Osteoblast (primary cell): Measurements from ENCODE around the gene ATXN1L. TPM values are rescaled to one million over a fixed set of nuclear protein-coding genes. Genes with fewer than 3 reads are reported as not detected.

Experiments
- DNase-seq: peaks from one replicate; pipeline ENCODE4 v3.0.0; 2011; ENCODE audit warnings: low spot score, mixed read lengths; ENCODE audit not compliant: insufficient read length; ENCODE audit errors: missing footprints
- H2AFZ ChIP-seq: 2 replicates; pipeline ENCODE4 v1.6.0; 2011; ENCODE audit warnings: mild to moderate bottlenecking, low read length
- H3K27ac ChIP-seq: 2 replicates; pipeline ENCODE4 v1.5.1; 2011; ENCODE audit warnings: mild to moderate bottlenecking, low read depth, low read length, moderate library complexity
- H3K27me3 ChIP-seq: 2 replicates; pipeline ENCODE4 v1.6.0; 2012; ENCODE audit warnings: mild to moderate bottlenecking, control low read depth, inconsistent platforms, low read length, moderate library complexity; ENCODE audit not compliant: insufficient read depth
- H3K36me3 ChIP-seq: 2 replicates; pipeline ENCODE4 v1.5.1; 2011; ENCODE audit warnings: mild to moderate bottlenecking, low read length, control low read depth, moderate library complexity; ENCODE audit not compliant: insufficient read depth
- H3K4me1 ChIP-seq: 2 replicates; pipeline ENCODE4 v1.5.1; 2011; ENCODE audit warnings: mild to moderate bottlenecking, low read length, control low read depth, moderate library complexity; ENCODE audit not compliant: insufficient read depth
- H3K4me2 ChIP-seq: 2 replicates; pipeline ENCODE4 v1.6.0; 2011; ENCODE audit warnings: mild to moderate bottlenecking, low read length; ENCODE audit not compliant: insufficient read depth
- H3K4me3 ChIP-seq: fragments of 200-600 bp; sonication (generic); 3 replicates; pipeline ENCODE4 v1.5.1; 2012; ENCODE audit warnings: mild to moderate bottlenecking, low read length, inconsistent platforms; ENCODE audit not compliant: insufficient read depth
- H3K79me2 ChIP-seq: 2 replicates; pipeline ENCODE4 v1.6.0; 2012; ENCODE audit warnings: mild to moderate bottlenecking, low read length, control low read depth, inconsistent platforms; ENCODE audit not compliant: insufficient read depth
- H3K9me3 ChIP-seq: 2 replicates; pipeline ENCODE4 v1.5.1; 2011; ENCODE audit warnings: low read depth, low read length, control low read depth
- H4K20me1 ChIP-seq: 2 replicates; pipeline ENCODE4 v1.6.0; 2012; ENCODE audit warnings: mild to moderate bottlenecking, low read length, control low read depth; ENCODE audit not compliant: insufficient read depth
- total RNA-seq: library from RNA; depleted of rRNA; stranded (reverse); fragments of >200 nt; gene quantifications from 2 replicates; pipeline ENCODE4 v1.2.3, GENCODE V29; 2012
- TF ChIP-seq, protein P1 (sequence below): IDR thresholded peaks from 2 replicates; pipeline ENCODE4 v1.5.1; 2011; ENCODE audit warnings: mild to moderate bottlenecking, low read depth, low read length, moderate library complexity; ENCODE audit errors: extremely low read depth

Gene ATXN1L
- total RNA-seq, 1 donor = 15.9 TPM

DNA sequence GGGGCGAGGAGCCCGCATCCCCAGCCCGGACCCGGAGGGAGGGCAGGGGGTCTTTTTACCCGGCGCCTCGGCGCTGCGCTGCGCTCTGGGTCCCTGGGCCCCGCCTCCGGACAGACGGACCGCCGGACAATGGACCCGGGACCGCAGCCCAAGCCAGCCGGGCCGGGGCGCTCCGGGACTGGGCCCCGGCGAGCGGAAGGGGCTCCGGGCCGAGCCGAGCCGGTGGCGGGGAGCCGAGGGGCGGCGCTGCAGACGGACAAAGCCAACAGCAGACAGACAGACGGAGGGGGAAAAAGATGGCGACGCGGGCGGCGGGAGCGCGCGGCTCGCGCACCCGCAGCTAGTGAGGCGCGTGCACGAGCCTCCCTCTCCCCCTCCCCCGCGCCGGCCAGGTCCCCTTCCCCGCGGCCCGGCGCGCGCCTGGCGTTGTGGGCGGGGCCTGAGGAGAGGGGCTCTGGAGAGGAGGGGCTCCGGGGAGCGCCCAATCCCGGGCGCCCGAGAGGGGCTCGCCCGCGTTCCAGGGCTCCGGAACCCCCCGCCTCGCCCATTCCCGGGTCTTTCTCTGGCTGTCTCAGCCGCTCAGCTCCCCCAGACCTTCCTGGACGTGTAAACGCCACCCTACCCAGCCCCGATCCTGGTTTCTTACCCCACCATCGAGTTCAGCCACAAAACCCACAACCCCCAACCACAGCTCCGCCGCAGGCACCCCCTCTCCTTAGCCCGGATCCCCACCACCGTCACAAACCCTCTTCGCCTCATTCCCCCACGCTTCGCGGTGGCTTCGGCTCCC is 38.3 kb downstream of the ATXN1L start, which contains the start of gene ZNF821:
Gene ZNF821, minus strand, starts transcription at position 334 of the 790 bp plus-strand sequence. CDS start 4,236 bp downstream, outside the sequence.
- Histone ChIP-seq H3K27ac (peak within 1 kb of the TSS; percentile 41), H3K36me3 (peaks cover 14% of the 10 kb centered on the region), H3K4me2 (peak within 1 kb of the TSS; percentile 90), H4K20me1 (no peaks in the 10 kb centered on the region), H3K79me2 (no peaks in the 10 kb centered on the region), H2AFZ (peak within 1 kb of the TSS; percentile 99), H3K4me3 (peak within 1 kb of the TSS; percentile 88), H3K27me3 (no peaks in the 10 kb centered on the region), H3K9me3 (no peaks in the 10 kb centered on the region), H3K4me1 (peaks cover 13% of the 10 kb centered on the region)
- peak; percentile 98 for DNase-seq
- TF ChIP-seq, protein P1, sequence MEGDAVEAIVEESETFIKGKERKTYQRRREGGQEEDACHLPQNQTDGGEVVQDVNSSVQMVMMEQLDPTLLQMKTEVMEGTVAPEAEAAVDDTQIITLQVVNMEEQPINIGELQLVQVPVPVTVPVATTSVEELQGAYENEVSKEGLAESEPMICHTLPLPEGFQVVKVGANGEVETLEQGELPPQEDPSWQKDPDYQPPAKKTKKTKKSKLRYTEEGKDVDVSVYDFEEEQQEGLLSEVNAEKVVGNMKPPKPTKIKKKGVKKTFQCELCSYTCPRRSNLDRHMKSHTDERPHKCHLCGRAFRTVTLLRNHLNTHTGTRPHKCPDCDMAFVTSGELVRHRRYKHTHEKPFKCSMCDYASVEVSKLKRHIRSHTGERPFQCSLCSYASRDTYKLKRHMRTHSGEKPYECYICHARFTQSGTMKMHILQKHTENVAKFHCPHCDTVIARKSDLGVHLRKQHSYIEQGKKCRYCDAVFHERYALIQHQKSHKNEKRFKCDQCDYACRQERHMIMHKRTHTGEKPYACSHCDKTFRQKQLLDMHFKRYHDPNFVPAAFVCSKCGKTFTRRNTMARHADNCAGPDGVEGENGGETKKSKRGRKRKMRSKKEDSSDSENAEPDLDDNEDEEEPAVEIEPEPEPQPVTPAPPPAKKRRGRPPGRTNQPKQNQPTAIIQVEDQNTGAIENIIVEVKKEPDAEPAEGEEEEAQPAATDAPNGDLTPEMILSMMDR = no peak

DNA sequence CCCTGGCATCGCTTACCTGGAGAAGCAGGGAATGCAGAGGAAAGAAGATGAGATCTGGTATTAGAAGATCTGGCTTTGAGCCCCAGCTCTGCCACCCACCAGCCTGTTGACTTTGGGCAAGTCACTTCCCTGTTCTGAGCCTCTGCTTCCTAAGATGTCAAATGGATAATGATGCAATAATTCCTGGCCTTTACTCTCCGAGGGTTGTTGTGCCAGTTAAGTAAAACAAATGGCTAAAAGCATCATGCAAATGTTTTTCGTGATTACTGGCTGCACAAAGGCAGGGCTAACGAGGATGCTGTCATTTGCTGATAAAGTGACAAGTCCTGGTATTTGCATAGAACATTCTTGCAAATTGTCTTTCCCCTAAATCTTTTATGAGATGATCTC is 39.5 kb downstream of the ATXN1L start:
- Histone ChIP-seq H3K36me3 (peaks cover 4% of the 10 kb centered on the region), H3K4me2 (no peak overlapping the region), H3K4me3 (no peak overlapping the region), H3K9me3 (no peaks in the 10 kb centered on the region), H3K4me1 (peaks cover 13% of the 10 kb centered on the region), H3K27me3 (no peaks in the 10 kb centered on the region), H4K20me1 (no peaks in the 10 kb centered on the region), H3K27ac (no peak overlapping the region), H3K79me2 (no peaks in the 10 kb centered on the region), H2AFZ (peak overlapping the region; percentile 34)
- TF ChIP-seq, protein P1 = no peak
- DNase-seq = no peak

DNA sequence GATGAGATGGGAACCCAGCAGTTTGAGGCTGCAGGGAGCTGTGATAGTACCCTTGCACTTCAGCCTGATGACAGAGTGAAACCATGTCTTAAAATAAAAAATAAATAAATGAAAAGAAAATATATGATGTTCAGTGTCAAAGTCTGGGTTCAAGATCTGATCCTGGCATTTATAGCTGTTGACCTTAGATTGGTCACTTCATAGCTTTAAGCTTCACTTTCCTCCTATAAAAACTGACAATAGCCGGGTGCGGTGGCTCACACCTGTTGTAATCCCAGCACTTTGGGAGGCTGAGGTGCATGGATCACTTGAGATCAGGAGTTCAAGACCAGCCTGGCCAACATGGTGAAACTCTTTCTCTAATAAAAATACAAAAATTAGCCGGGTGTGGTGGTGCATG is 43.4 kb downstream of the ATXN1L start:
- Histone ChIP-seq H3K4me3 (no peak overlapping the region), H3K36me3 (no peaks in the 10 kb centered on the region), H3K4me2 (no peak overlapping the region), H3K79me2 (no peaks in the 10 kb centered on the region), H3K4me1 (peaks cover 7% of the 10 kb centered on the region), H3K27ac (no peak overlapping the region), H3K27me3 (no peaks in the 10 kb centered on the region), H2AFZ (no peak overlapping the region), H3K9me3 (no peaks in the 10 kb centered on the region), H4K20me1 (no peaks in the 10 kb centered on the region)
- no peak for DNase-seq
- TF ChIP-seq, protein P1 = no peak

DNA sequence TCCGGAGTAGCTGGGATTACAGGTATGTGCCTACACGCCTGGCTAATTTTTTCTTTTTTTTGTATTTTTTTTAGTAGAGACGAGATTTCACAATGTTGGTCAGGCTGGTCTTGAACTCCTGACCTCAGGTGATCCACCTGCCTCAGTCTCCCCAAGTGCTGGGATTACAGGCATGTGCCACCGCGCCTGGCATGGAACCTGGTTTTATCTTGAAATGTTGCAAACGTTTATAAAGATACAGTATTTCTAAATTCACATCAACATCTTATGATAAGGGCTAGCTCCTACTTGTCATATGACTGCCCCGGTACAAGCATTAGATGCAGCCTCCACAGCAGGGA is 48.1 kb downstream of the ATXN1L start:
- DNase-seq = no peak
- Histone ChIP-seq H3K4me1 (peaks cover 13% of the 10 kb centered on the region), H3K9me3 (no peaks in the 10 kb centered on the region), H3K36me3 (peaks cover under 1% of the 10 kb centered on the region), H3K79me2 (peaks cover 36% of the 10 kb centered on the region), H3K27ac (peak overlapping the region; percentile 97), H3K4me3 (peak overlapping the region; percentile 100), H4K20me1 (peaks cover 17% of the 10 kb centered on the region), H2AFZ (peak overlapping the region; percentile 92), H3K27me3 (no peaks in the 10 kb centered on the region), H3K4me2 (peak overlapping the region; percentile 97)
- TF ChIP-seq, protein P1 = no peak
